GM18909 (cell line): ENCODE results near the gene MRAP2.
"Not testable (repeated sequence)": the region's sequence is repeated elsewhere in the genome, so short reads cannot be mapped to it uniquely, and the experiment has no call there.

ENCODE experiments used
- ATAC-seq: cut with Tn5 transposase; IDR thresholded peaks from one replicate; pipeline ENCODE4 v1.9.1; 2021; ENCODE audit warnings: mild to moderate bottlenecking; ENCODE audit not compliant: unreplicated experiment, poor library complexity

Gene MRAP2

GRCh38 chr6:84114933-84115594 is 81.5 kb downstream of the MRAP2 start:
- ATAC-seq: not testable (repeated sequence)

GRCh38 chr6:84118191-84118590 is 84.6 kb downstream of the MRAP2 start:
- ATAC-seq: no peak

- no peak for ATAC-seq
These were observed 85.7 kb downstream of the MRAP2 start for GRCh38 chr6:84119277-84119676.

- peak; percentile 62 for ATAC-seq
These were observed 89.6 kb downstream of the MRAP2 start for GRCh38 chr6:84123186-84123585.

GRCh38 chr6:84129588-84129987 is 96.0 kb downstream of the MRAP2 start:
- ATAC-seq: not testable (repeated sequence)

GRCh38 chr6:84133385-84133784 is 99.8 kb downstream of the MRAP2 start:
- not testable (repeated sequence) for ATAC-seq

- ATAC-seq: no peak
These were observed 101.7 kb downstream of the MRAP2 start for GRCh38 chr6:84135291-84135690.

GRCh38 chr6:84136364-84137050 is 102.9 kb downstream of the MRAP2 start:
- no peak for ATAC-seq

GRCh38 chr6:84137051-84137375 is 103.4 kb downstream of the MRAP2 start:
- no peak for ATAC-seq

GRCh38 chr6:84137989-84138575 is 104.5 kb downstream of the MRAP2 start:
- no peak for ATAC-seq

GRCh38 chr6:84139311-84139710 is 105.7 kb downstream of the MRAP2 start:
- no peak for ATAC-seq
